GM21526 (cell line): ENCODE data around the gene TRAPPC5.
"Not testable (repeated sequence)": the region's sequence is repeated elsewhere in the genome, so short reads cannot be mapped to it uniquely, and the experiment has no call there.

Source experiments
- ATAC-seq: cut with Tn5 transposase; IDR thresholded peaks from one replicate; pipeline ENCODE4 v1.9.1; 2021; ENCODE audit warnings: moderate library complexity; ENCODE audit not compliant: unreplicated experiment, low FRiP score

TRAPPC5 gene

GRCh38 chr19:7680606-7681339, at the start of gene TRAPPC5:
Gene TRAPPC5 (plus strand): TSS chr19:7680833. CDS start chr19:7682254, 1,421 bp downstream.
- ATAC-seq: no peak

DNA sequence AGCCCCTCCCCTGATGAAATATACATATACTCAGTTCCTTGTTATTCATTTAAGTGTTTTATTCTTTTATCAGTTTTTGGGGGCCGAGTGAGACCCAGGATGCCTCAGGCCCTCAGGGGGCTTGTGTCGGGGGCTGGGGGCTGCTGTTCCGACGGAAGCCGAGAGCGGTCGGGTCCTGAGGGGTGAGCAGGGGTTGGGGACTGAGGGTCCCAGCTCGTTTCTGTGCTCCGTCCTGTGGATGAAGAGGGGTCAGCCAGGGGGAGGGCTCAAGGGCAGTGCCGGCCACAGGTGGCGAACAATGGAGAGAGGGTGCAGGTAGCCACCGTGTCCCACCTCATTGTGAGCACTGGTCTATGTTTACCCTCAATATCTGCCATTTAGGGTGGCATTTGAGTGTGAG, 49.1 kb upstream of the TRAPPC5 start:
- ATAC-seq: no peak

GRCh38 chr19:7632340-7633203, 48.1 kb upstream of the TRAPPC5 start:
- ATAC-seq: no peak

DNA sequence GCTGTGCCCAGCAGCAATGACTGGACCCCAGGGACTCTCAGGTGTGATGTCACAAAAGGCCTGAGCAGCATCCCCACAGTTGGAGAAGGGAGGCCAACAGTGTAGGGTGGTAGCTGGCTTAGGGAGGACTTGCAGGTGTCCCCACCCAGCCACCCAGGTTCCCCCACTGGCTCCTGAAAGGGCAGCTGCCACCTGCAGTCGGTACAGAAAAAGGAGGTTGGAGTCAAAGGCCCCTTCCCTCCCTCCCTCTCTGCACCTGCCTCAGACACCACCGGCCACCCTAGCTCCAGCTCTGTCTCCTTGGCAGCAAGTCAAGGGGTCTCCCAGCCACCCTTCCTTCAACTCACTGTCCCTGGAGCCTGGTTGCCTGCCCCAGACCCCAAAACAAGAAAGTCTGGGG, 46.9 kb upstream of the TRAPPC5 start, which contains the start of gene PCP2:
Gene PCP2 (minus strand): TSS at position 22 of the 400 bp plus-strand sequence. CDS start 262 bp downstream, outside the sequence.
- no peak for ATAC-seq

- no peak for ATAC-seq
Measured at GRCh38 chr19:7635670-7636069, 45.0 kb upstream of the TRAPPC5 start.

- no peak for ATAC-seq
Measured at GRCh38 chr19:7636317-7636690, 44.3 kb upstream of the TRAPPC5 start.

DNA sequence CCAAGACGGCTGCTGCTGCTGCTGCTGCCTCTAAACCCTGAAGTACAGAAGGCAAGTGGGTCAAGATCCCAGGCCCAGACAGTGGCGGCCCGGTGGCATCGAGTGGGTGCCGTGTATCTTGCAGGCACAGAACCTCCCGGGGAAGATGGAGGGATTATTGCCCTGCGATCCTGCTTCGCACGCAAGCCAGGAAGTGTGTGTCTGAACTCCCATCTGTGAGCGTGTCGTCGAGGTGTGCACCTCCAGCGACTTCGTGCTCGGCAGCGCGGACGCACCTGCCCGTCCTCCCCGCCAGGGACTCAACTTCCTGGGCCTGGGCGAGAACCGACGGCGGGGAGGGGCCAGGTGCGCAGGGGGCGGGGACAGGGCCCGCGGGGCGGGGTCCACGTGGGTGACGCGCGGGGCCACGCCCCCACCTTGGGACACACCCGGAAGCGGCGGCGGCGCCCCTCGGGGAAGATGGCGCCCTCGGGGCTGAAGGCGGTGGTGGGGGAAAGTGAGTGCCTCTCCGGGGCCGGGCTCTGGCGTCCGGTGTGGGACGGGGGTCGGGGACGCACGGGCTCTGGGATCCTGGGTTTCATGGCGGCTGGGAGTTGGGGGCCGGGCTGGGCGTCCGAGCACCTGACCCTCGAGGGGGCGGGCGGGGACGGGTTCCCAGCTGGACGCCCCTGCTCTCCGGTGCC, 43.8 kb upstream of the TRAPPC5 start, which contains the start of gene STXBP2:
Gene STXBP2 (plus strand): TSS at position 420 of the 683 bp plus-strand sequence. CDS start 40 bp downstream, at position 460.
- ATAC-seq: no peak

DNA sequence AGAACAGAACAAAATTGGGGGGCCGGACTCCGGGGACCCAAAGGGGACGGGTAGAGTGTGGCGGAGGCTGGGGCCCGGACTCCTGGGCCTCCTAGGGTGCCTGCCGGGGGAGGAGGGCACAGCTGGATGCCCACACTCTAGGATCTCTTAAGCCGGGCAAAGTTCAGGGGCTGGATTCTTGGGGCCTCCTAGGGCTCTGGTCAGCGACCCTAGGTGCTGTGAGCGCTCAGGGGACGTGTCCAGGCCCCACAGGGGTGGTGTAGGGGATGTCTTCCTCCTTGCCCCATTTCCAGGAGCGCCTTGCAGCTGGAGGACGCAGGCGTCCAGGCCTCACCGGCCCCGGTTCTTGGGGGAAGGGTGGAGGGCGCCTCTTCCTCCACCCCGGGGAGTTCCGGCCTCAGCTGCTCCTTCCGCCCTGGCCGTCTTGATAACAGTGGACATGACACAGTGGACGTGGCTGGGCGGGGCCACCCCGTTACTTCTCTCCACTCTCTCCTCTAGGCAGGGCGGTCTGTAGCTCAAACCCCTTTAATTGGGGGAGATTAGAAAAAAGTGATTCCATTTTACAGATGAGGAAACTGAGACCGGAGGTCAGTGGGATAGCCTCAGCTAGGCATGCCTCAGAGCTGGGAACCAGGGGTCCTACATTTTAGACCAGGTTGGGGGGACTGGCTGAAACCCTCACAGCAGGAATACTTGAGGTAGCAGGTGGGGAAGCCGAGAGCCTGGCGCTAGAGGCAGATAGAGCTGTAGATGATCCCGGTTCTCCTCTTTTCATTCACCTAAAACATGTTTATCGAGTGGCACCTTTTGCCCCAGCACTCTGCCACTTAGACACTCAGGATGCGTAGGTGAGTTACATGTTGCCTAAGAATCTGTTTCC, 43.0 kb upstream of the TRAPPC5 start:
- no peak for ATAC-seq

- ATAC-seq: no peak
Measured at GRCh38 chr19:7638802-7639465, 41.7 kb upstream of the TRAPPC5 start.

GRCh38 chr19:7639863-7640348, 40.7 kb upstream of the TRAPPC5 start:
- no peak for ATAC-seq

GRCh38 chr19:7640803-7641202, 39.8 kb upstream of the TRAPPC5 start:
- no peak for ATAC-seq

GRCh38 chr19:7641290-7642276, 39.0 kb upstream of the TRAPPC5 start:
- ATAC-seq: no peak

DNA sequence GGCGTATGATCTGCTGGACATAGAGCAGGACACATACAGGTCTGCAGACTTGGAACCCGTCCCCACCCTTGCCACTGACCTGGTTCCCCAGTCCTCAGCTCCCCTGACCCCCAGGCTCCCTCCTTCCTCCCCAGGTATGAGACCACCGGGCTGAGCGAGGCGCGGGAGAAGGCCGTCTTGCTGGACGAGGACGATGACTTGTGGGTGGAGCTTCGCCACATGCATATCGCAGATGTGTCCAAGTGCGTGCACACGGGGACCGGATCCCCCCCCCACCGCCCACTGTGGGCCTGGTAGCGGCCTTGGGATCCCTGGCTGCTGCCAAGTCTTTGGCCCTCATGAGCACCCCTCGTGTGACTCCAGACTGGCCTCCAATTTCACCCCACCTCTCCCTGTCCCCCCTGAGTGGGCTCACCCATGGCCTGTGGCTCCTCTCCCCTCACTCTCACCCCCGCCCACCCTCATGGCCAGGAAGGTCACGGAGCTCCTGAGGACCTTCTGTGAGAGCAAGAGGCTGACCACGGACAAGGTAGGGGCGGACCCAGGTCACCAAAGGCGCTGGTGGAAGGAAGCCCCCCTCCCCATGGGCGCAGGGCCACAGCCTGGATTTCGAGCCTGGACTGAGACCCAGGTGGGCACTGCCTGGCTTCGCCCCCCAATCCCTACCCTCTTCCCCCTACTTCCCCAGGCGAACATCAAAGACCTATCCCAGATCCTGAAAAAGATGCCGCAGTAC, 38.2 kb upstream of the TRAPPC5 start:
- ATAC-seq: no peak

DNA sequence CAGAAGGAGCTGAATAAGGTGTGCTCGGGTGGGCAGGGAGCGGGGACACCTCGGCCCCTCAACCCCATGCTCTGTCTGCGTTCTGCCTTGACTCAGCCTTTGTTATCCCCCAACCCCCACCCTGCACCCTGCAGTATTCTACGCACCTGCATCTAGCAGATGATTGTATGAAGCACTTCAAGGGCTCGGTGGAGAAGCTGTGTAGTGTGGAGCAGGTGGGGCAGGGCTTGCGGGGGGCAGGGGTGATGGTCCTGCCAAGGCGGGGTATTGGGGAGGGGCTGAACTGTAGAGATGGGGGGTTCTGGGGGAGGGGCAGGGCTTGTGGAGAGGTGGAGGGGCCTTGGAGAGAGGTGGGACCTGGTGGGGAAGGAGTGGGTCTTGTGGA, 37.6 kb upstream of the TRAPPC5 start:
- no peak for ATAC-seq

DNA sequence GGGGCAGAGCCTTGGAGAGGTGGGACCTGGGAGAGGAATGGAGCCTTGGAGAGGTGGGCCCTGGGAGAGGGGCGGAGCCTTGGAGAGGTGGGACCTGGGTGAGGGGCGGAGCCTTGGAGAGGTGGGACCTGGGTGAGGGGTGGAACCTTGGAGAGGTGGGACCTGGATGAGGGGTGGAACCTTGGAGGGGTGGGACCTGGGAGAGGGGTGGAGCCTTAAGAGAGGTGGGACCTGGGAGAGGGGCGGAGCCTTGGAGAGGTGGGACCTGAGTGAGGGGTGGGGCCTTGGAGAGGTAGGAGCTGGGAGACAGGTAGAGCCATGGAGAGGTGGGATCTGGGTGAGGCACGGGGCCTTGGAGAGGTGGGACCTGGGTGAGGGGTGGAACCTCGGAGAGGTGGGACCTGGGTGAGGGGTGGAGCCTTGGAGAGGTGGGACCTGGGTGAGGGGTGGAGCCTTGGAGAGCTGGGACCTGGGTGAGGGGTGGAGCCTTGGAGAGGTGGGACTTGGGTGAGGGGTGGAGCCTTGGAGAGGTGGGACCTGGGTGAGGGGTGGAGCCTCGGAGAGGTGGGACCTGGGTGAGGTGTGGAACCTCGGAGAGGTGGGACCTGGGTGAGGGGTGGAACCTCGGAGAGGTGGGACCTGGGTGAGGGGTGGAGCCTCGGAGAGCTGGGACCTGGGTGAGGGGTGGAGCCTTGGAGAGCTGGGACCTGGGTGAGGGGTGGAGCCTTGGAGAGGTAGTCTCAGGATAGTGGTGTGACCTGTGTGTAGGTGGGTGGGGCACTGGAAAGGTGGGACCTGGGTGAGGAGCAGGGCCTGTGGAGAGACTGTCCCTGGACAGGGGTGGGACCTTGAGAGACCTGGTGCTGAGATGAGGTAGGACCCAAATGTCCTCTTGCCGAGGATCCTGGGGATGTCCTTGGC, 36.7 kb upstream of the TRAPPC5 start:
- ATAC-seq: not testable (repeated sequence)

DNA sequence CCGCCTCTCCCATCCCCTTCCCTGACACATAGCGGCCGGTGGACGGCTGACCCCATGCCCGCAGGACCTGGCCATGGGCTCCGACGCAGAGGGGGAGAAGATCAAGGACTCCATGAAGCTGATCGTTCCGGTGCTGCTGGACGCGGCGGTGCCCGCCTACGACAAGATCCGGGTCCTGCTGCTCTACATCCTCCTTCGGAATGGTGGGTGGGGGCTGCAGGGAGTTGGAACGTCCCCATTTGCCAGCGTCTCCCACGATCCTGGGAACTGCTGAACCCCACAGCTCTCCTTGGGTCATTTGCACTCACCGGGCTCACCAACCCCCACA, 36.1 kb upstream of the TRAPPC5 start:
- ATAC-seq: no peak

- no peak for ATAC-seq
Measured at GRCh38 chr19:7645163-7645562, 35.5 kb upstream of the TRAPPC5 start.
